ENCODE measurements around the gene STK24. TPM values are rescaled to one million over a fixed set of nuclear protein-coding genes. Genes with fewer than 3 reads are reported as not detected.

Gene STK24
- total and polyA plus RNA-seq, 2 of the 4 experiments (the other 2 are of a cell fraction): 29.2 to 43.4 TPM

- DNase-seq (no peak), ATAC-seq (ENCODE audit: low read depth) (no peak)
- Histone ChIP-seq H3K14ac (replicated peaks; ENCODE audit: low read depth, low read length) (no peak overlapping the region), H2BK20ac (ENCODE audit: low read depth, low read length) (no peak overlapping the region), H4K8ac (ENCODE audit: low read depth in 2 of 2, low read length in 2 of 2) (no peak overlapping the region), H3K4ac (ENCODE audit: low read depth, low read length) (no peak overlapping the region), H3K79me1 (ENCODE audit: low read depth in 1 of 2, low read length in 2 of 2) (peaks cover 64 to 97% of the 10 kb centered on the region in 2 experiments), H3K4me2 (ENCODE audit: low read depth, low read length) (no peak overlapping the region), H3K18ac (ENCODE audit: low read depth, low read length) (no peak overlapping the region), H3K4me1 (ENCODE audit: control insufficient read depth, insufficient read depth, low read length) (peaks cover 23% of the 10 kb centered on the region), H2BK15ac (ENCODE audit: low read depth, low read length) (no peak overlapping the region), H3K4me3 (ENCODE audit: insufficient read depth, low read depth, low read length) (no peak overlapping the region), H2AFZ (replicated peaks; ENCODE audit: low read length, poor library complexity) (no peak overlapping the region), H3K9ac (ENCODE audit: low read depth, low read length) (no peak overlapping the region), H2BK120ac (ENCODE audit: low read depth, low read length) (no peak overlapping the region), H3K36me3 (ENCODE audit: control insufficient read depth, insufficient read depth, low read length) (no peaks in the 10 kb centered on the region), H2AK9ac (replicated peaks; ENCODE audit: low read depth, low read length, poor library complexity) (no peak overlapping the region), H4K91ac (ENCODE audit: insufficient read depth, low read depth, low read length) (no peak overlapping the region), H2AK5ac (ENCODE audit: low read depth, low read length) (no peak overlapping the region), H3K23ac (ENCODE audit: low read depth, low read length) (no peak overlapping the region), H4K20me1 (ENCODE audit: insufficient read depth, low read length) (peaks cover 97% of the 10 kb centered on the region), H3K27ac (ENCODE audit: insufficient read depth, low read length) (no peak overlapping the region), H3K27me3 (ENCODE audit: control insufficient read depth, insufficient read depth, low read length) (no peaks in the 10 kb centered on the region), H4K5ac (ENCODE audit: low read depth, low read length) (no peak overlapping the region), H2BK5ac (ENCODE audit: low read depth, low read length, poor library complexity, severe bottlenecking) (no peak overlapping the region), H3K56ac (ENCODE audit: extremely low read depth, insufficient read depth, low read length) (no peak overlapping the region), H3K9me3 (ENCODE audit: control insufficient read depth, insufficient read depth, low read length) (no peaks in the 10 kb centered on the region), H3K9me1 (ENCODE audit: insufficient read depth, low read length) (peaks cover 58% of the 10 kb centered on the region)
- in situ Hi-C loops (cut with MboI; ENCODE audit: low sequenced_read_pairs) (no loop called here), dilution Hi-C loops (cut with HindIII; ENCODE audit: low sequenced_read_pairs, unreplicated experiment) (no loop called here), intact Hi-C loops (cut with micrococcal nuclease) (no loop called here)
- no TSS peak for BruUV-seq (replicated peaks)
- no CpG with 5 or more reads among the region's 11 CpGs for WGBS, 2 experiments (ENCODE audit: extremely low coverage in 2 of 2, insufficient read length in 1 of 2)
- POLR2A ChIA-PET (ENCODE audit: unreplicated experiment): no interaction called here
- CTCF ChIA-PET: no interaction called here
- no peak for TF ChIP-seq MXI1 (IDR thresholded peaks at IDR 0.05; ENCODE audit: borderline replicate concordance, low read depth, low read length)
- TF ChIP-seq CHD1 (IDR thresholded peaks at IDR 0.05; ENCODE audit: low read depth, low read length): no peak
- no peak for TF ChIP-seq RFX5 (IDR thresholded peaks at IDR 0.05; ENCODE audit: low read depth, low read length)
- no peak for TF ChIP-seq RAD21 (IDR thresholded peaks at IDR 0.05; ENCODE audit: low read length)
- TF ChIP-seq POLR2A (IDR thresholded peaks at IDR 0.05; ENCODE audit: low read depth, low read length): no peak
- TF ChIP-seq MAZ (IDR thresholded peaks at IDR 0.05; ENCODE audit: borderline replicate concordance, low read depth, low read length): no peak
- no peak for TF ChIP-seq NFE2L2 (IDR thresholded peaks at IDR 0.05; ENCODE audit: low read depth, low read length)
Measured at GRCh38 chr13:98524391-98524790, 52.5 kb downstream of the STK24 start.
